GM12865 (cell line): ENCODE measurements around the gene SFT2D3.

ENCODE experiments used
- DNase-seq: peaks from one replicate; pipeline ENCODE4 v3.0.0; 2010; ENCODE audit warnings: low read depth
- H3K4me3 ChIP-seq: 2 replicates; pipeline ENCODE4 v1.5.1; 2011; ENCODE audit warnings: mild to moderate bottlenecking, low read depth, low read length, control low read depth
- CTCF ChIP-seq: IDR thresholded peaks from 2 replicates; pipeline ENCODE4 v1.5.1; 2011; ENCODE audit warnings: low read length, control low read depth, low read depth, inconsistent platforms; ENCODE audit not compliant: insufficient read depth; ENCODE audit errors: missing control alignments

SFT2D3 gene

GRCh38 chr2:127721311-127721977, 20.1 kb downstream of the SFT2D3 start:
- TF ChIP-seq CTCF, result no peak
- no peak for DNase-seq

GRCh38 chr2:127721978-127722355, 20.7 kb downstream of the SFT2D3 start:
- TF ChIP-seq CTCF, result no peak
- H3K4me3 ChIP-seq, result no peak overlapping the region
- DNase-seq, result no peak

More at GRCh38 chr2:127721311-127721977, 20.1 kb downstream of the SFT2D3 start:
- no peak overlapping the region for H3K4me3 ChIP-seq

GRCh38 chr2:127722807-127723206, 21.5 kb downstream of the SFT2D3 start:
- DNase-seq, result no peak
- no peak overlapping the region for H3K4me3 ChIP-seq
- no peak for TF ChIP-seq CTCF

GRCh38 chr2:127726158-127726880, 25.0 kb downstream of the SFT2D3 start:
- no peak for DNase-seq
- no peak for TF ChIP-seq CTCF
- no peak overlapping the region for H3K4me3 ChIP-seq

GRCh38 chr2:127733113-127733815, 32.0 kb downstream of the SFT2D3 start:
- no peak overlapping the region for H3K4me3 ChIP-seq
- no peak for TF ChIP-seq CTCF
- DNase-seq, result no peak

- no peak for DNase-seq
- no peak overlapping the region for H3K4me3 ChIP-seq
- TF ChIP-seq CTCF, result no peak
Measured at GRCh38 chr2:127733816-127734537, 32.7 kb downstream of the SFT2D3 start.
